CD1c-positive myeloid dendritic cell (primary cell): Measurements from ENCODE around the gene CSNK1A1L.

Experiments used
- DNase-seq: peaks from one replicate; pipeline ENCODE4 v3.0.0-alpha.2; 2016; ENCODE audit errors: extremely low spot score

Gene CSNK1A1L

GRCh38 chr13:37107456-37107855, 2.0 kb upstream of the CSNK1A1L start:
- no peak for DNase-seq

GRCh38 chr13:37106642-37107041, 1.2 kb upstream of the CSNK1A1L start:
- no peak for DNase-seq

- DNase-seq, result no peak
Observed at GRCh38 chr13:37102896-37103295, 2.6 kb downstream of the CSNK1A1L start.

GRCh38 chr13:37101201-37101600, 4.3 kb downstream of the CSNK1A1L start:
- DNase-seq, result no peak

GRCh38 chr13:37100731-37101130, 4.7 kb downstream of the CSNK1A1L start:
- no peak for DNase-seq

GRCh38 chr13:37097076-37097475, 8.4 kb downstream of the CSNK1A1L start:
- no peak for DNase-seq

- no peak for DNase-seq
Observed at GRCh38 chr13:37094840-37095239, 10.6 kb downstream of the CSNK1A1L start.

- DNase-seq, result no peak
Observed at GRCh38 chr13:37094099-37094498, 11.4 kb downstream of the CSNK1A1L start.

GRCh38 chr13:37091835-37092234, 13.6 kb downstream of the CSNK1A1L start:
- no peak for DNase-seq

GRCh38 chr13:37090912-37091311, 14.6 kb downstream of the CSNK1A1L start:
- DNase-seq, result no peak

- no peak for DNase-seq
Observed at GRCh38 chr13:37089495-37089894, 16.0 kb downstream of the CSNK1A1L start.

GRCh38 chr13:37087486-37087885, 18.0 kb downstream of the CSNK1A1L start:
- peak; percentile 49 for DNase-seq

GRCh38 chr13:37085606-37086005, 19.9 kb downstream of the CSNK1A1L start:
- no peak for DNase-seq

GRCh38 chr13:37076818-37077217, 28.6 kb downstream of the CSNK1A1L start:
- no peak for DNase-seq

GRCh38 chr13:37075164-37075563, 30.3 kb downstream of the CSNK1A1L start:
- DNase-seq, result no peak

GRCh38 chr13:37074703-37075102, 30.8 kb downstream of the CSNK1A1L start:
- peak; percentile 22 for DNase-seq

GRCh38 chr13:37072024-37072423, 33.4 kb downstream of the CSNK1A1L start:
- DNase-seq, result no peak

GRCh38 chr13:37070956-37071355, 34.5 kb downstream of the CSNK1A1L start:
- no peak for DNase-seq

GRCh38 chr13:37070145-37070695, 35.2 kb downstream of the CSNK1A1L start:
- no peak for DNase-seq

GRCh38 chr13:37069597-37070103, 35.8 kb downstream of the CSNK1A1L start:
- DNase-seq, result no peak

- DNase-seq, result no peak
Observed at GRCh38 chr13:37068962-37069361, 36.5 kb downstream of the CSNK1A1L start.

GRCh38 chr13:37067874-37068273, 37.6 kb downstream of the CSNK1A1L start:
- no peak for DNase-seq

GRCh38 chr13:37065890-37066526, 39.5 kb downstream of the CSNK1A1L start:
- DNase-seq, result no peak

GRCh38 chr13:37059848-37060192, 45.6 kb downstream of the CSNK1A1L start:
- no peak for DNase-seq
